Smooth muscle cell (in vitro differentiated cells): ENCODE data around the gene ITGB2. TPM values are rescaled to one million over a fixed set of nuclear protein-coding genes. Genes with fewer than 3 reads are reported as not detected.

Experiments used
- DNase-seq: peaks from one replicate; lab custom pipeline; 2025; ENCODE audit not compliant: unreplicated experiment; lab: John Stamatoyannopoulos, UW
- H2AFZ ChIP-seq: fragments of 200-600 bp; sonication (generic); 2 replicates; pipeline ENCODE4 v1.6.0; 2016; ENCODE audit warnings: antibody characterized with exemption, low read depth, mild to moderate bottlenecking
- H3F3A ChIP-seq: fragments of 200-600 bp; sonication (generic); 2 replicates; pipeline ENCODE4 v1.6.0; 2017; ENCODE audit warnings: antibody characterized with exemption, low read depth
- H3K27ac ChIP-seq: fragments of 200-600 bp; sonication (generic); 2 replicates; pipeline ENCODE4 v1.5.1; 2016; ENCODE audit warnings: low read depth, mild to moderate bottlenecking
- H3K27me3 ChIP-seq: fragments of 200-600 bp; sonication (generic); 2 replicates; pipeline ENCODE4 v1.6.1; 2016; ENCODE audit warnings: low read depth, mild to moderate bottlenecking
- H3K36me3 ChIP-seq: fragments of 200-600 bp; sonication (generic); 2 replicates; pipeline ENCODE4 v1.5.1; 2016; ENCODE audit warnings: low read depth
- H3K4me1 ChIP-seq: fragments of 200-600 bp; sonication (generic); 2 replicates; pipeline ENCODE4 v1.5.1; 2016; ENCODE audit warnings: low read depth
- H3K4me2 ChIP-seq: fragments of 200-600 bp; sonication (generic); 2 replicates; pipeline ENCODE4 v1.6.0; 2016; ENCODE audit warnings: mild to moderate bottlenecking
- H3K4me3 ChIP-seq: fragments of 200-600 bp; sonication (generic); 2 replicates; pipeline ENCODE4 v1.5.1; 2016; ENCODE audit warnings: mild to moderate bottlenecking
- H3K79me2 ChIP-seq: fragments of 200-600 bp; sonication (generic); 2 replicates; pipeline ENCODE4 v1.6.0; 2016; ENCODE audit warnings: low read depth, mild to moderate bottlenecking
- H3K9ac ChIP-seq: fragments of 200-600 bp; sonication (generic); 2 replicates; pipeline ENCODE4 v1.6.0; 2016; ENCODE audit warnings: low read depth
- H3K9me3 ChIP-seq: fragments of 200-600 bp; sonication (generic); replicated peaks from 2 replicates; pipeline ENCODE4 v1.5.1; 2016; ENCODE audit warnings: low read depth
- H4K20me1 ChIP-seq: fragments of 200-600 bp; sonication (generic); 2 replicates; pipeline ENCODE4 v1.6.0; 2016; ENCODE audit warnings: low read depth
- WGBS: methylation state at CpG from one replicate; pipeline ENCODE4 v1.1.7; 2016; ENCODE audit warnings: low lambda C conversion rate; 5-methylcytosine and 5-hydroxymethylcytosine counted together
- polyA plus RNA-seq: library from polyadenylated mRNA; unstranded; fragments of >200 nt; fragmentation: Nextera tagmentation; extraction: Ambion mirVana; gene quantifications from 2 replicates; pipeline ENCODE4 v1.2.1, GENCODE V29; 2016
- total RNA-seq: library from RNA; depleted of rRNA; stranded (reverse); fragments of >200 nt; gene quantifications from 2 replicates; pipeline ENCODE4 v1.2.3, GENCODE V29; 2014
- TF ChIP-seq, protein P1 (sequence below): fragments of 200-600 bp; sonication (generic); IDR thresholded peaks from 2 replicates; pipeline ENCODE4 v1.5.1; 2017; ENCODE audit warnings: borderline replicate concordance, mild to moderate bottlenecking, antibody characterized with exemption; ENCODE audit not compliant: insufficient read depth, poor library complexity, severe bottlenecking

The ITGB2 gene
- total and polyA plus RNA-seq, 2 experiments from 2014 or later = 0.18 to 0.86 TPM

GRCh38 chr21:44871576-44872269 is 49.0 kb downstream of the ITGB2 start:
- Histone ChIP-seq H3K4me1 (peaks cover 37% of the 10 kb centered on the region), H3K4me3 (peak overlapping the region; percentile 94), H3K9me3 (no peaks in the 10 kb centered on the region), H3K27me3 (no peaks in the 10 kb centered on the region), H3K27ac (peak overlapping the region; percentile 96), H3K9ac (peak overlapping the region; percentile 67), H3K4me2 (peak overlapping the region; percentile 97), H3F3A (peaks cover 32% of the 10 kb centered on the region), H3K79me2 (peaks cover 58% of the 10 kb centered on the region), H2AFZ (no peak overlapping the region), H4K20me1 (peaks cover 62% of the 10 kb centered on the region), H3K36me3 (no peaks in the 10 kb centered on the region)
- TF ChIP-seq, protein P1, sequence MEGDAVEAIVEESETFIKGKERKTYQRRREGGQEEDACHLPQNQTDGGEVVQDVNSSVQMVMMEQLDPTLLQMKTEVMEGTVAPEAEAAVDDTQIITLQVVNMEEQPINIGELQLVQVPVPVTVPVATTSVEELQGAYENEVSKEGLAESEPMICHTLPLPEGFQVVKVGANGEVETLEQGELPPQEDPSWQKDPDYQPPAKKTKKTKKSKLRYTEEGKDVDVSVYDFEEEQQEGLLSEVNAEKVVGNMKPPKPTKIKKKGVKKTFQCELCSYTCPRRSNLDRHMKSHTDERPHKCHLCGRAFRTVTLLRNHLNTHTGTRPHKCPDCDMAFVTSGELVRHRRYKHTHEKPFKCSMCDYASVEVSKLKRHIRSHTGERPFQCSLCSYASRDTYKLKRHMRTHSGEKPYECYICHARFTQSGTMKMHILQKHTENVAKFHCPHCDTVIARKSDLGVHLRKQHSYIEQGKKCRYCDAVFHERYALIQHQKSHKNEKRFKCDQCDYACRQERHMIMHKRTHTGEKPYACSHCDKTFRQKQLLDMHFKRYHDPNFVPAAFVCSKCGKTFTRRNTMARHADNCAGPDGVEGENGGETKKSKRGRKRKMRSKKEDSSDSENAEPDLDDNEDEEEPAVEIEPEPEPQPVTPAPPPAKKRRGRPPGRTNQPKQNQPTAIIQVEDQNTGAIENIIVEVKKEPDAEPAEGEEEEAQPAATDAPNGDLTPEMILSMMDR = no peak
- DNase-seq = no peak
- WGBS = 17% methylated on average over 14 of the region's 14 CpGs

DNA sequence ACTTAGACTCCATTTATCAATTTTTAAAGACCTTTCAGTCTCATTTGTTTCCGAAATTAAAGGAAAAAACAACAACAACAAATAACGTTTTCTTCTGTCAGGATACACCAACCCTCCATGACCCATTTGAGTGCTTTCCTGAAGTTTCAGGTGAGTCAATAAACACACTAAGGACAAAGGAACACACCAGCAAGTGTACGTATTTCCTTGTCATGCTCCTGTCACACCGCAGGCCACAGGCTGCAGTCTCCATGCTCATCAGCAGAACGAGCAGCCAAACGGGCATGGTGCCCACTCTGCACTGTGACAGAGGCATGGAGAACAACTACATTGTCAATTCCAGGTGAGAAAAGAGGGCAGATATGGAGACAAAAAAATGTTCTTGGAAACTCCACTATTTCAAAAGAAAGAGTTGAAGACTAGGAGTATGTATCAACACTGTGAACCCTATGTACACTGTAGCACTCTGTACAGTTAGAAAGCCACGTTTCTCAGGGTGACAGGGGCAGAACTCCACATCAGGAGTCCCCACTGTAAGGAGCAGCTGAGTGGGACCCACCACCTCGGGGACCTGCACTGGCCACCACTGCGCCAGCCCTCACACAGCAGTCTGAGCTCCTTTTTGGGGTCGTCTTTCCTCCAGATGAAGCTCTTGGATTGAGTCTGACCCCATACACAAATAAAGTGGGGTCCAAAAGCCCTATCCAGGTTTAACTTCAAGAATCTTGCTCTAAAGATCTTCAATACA is 49.8 kb downstream of the ITGB2 start:
- TF ChIP-seq, protein P1 = no peak
- H3K79me2 ChIP-seq = peaks cover 64% of the 10 kb centered on the region
- H4K20me1 ChIP-seq = peaks cover 69% of the 10 kb centered on the region
- peaks cover 37% of the 10 kb centered on the region for H3K4me1 ChIP-seq
- no peak overlapping the region for H2AFZ ChIP-seq
- peak overlapping the region; percentile 94 for H3K4me3 ChIP-seq
- no peak for DNase-seq
- peaks cover 32% of the 10 kb centered on the region for H3F3A ChIP-seq
- no peaks in the 10 kb centered on the region for H3K27me3 ChIP-seq
- no peaks in the 10 kb centered on the region for H3K9me3 ChIP-seq
- H3K27ac ChIP-seq = peak overlapping the region; percentile 96
- WGBS = 55% methylated on average over 10 of the region's 10 CpGs
- peak overlapping the region; percentile 97 for H3K4me2 ChIP-seq
- no peaks in the 10 kb centered on the region for H3K36me3 ChIP-seq
- H3K9ac ChIP-seq = peak overlapping the region; percentile 67

GRCh38 chr21:44869781-44870747 is 50.6 kb downstream of the ITGB2 start:
- no peaks in the 10 kb centered on the region for H3K9me3 ChIP-seq
- 16% methylated on average over 19 of the region's 19 CpGs for WGBS
- H4K20me1 ChIP-seq = peaks cover 77% of the 10 kb centered on the region
- no peaks in the 10 kb centered on the region for H3K36me3 ChIP-seq
- H3K4me1 ChIP-seq = peaks cover 37% of the 10 kb centered on the region
- peak overlapping the region; percentile 96 for H3K27ac ChIP-seq
- H2AFZ ChIP-seq = no peak overlapping the region
- DNase-seq = no peak
- H3K4me2 ChIP-seq = peak overlapping the region; percentile 97
- TF ChIP-seq, protein P1 = no peak
- peak overlapping the region; percentile 94 for H3K4me3 ChIP-seq
- no peaks in the 10 kb centered on the region for H3K27me3 ChIP-seq
- peaks cover 73% of the 10 kb centered on the region for H3K79me2 ChIP-seq
- H3K9ac ChIP-seq = peak overlapping the region; percentile 67
- peaks cover 27% of the 10 kb centered on the region for H3F3A ChIP-seq
